HG03439 (cell line): ENCODE data around the gene CHRNB2.
"Not testable (repeated sequence)": the region's sequence is repeated elsewhere in the genome, so short reads cannot be mapped to it uniquely, and the experiment has no call there.

Experiments used
- ATAC-seq: cut with Tn5 transposase; IDR thresholded peaks from one replicate; pipeline ENCODE4 v1.9.1; 2021; ENCODE audit warnings: mild to moderate bottlenecking, moderate library complexity; ENCODE audit not compliant: unreplicated experiment

The CHRNB2 gene

DNA sequence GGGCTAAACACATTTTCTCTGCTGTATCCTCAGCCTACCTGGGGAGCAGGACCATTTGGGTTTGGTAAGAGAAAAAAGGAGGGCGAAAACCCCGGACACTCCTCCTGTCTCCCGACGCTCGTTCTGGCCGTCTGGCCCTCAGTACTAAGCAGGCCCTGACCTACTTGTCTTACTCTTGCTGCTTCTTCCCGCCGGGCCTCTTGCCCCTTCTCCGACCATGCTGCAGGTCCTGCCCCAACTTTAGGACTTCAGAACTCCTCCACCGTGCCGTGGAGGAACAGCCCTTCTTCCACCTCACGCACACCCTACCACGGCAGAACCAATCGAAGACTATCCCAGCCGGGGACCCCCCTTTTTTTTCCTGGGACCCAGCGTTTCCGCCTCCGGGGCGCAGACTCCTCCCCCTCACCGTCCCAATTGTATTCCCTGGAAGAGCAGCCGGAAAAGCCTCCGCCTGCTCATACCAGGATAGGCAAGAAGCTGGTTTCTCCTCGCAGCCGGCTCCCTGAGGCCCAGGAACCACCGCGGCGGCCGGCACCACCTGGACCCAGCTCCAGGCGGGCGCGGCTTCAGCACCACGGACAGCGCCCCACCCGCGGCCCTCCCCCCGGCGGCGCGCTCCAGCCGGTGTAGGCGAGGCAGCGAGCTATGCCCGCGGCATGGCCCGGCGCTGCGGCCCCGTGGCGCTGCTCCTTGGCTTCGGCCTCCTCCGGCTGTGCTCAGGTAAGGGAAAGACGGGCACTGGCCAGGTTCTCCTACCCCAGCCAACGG is at the start of gene CHRNB2:
TSS of gene CHRNB2 (plus strand) at position 393 of the 771 bp plus-strand sequence. CDS start at position 660, 267 bp downstream.
- no peak for ATAC-seq

GRCh38 chr1:154519591-154519991 is 48.0 kb upstream of the CHRNB2 start:
- no peak for ATAC-seq

DNA sequence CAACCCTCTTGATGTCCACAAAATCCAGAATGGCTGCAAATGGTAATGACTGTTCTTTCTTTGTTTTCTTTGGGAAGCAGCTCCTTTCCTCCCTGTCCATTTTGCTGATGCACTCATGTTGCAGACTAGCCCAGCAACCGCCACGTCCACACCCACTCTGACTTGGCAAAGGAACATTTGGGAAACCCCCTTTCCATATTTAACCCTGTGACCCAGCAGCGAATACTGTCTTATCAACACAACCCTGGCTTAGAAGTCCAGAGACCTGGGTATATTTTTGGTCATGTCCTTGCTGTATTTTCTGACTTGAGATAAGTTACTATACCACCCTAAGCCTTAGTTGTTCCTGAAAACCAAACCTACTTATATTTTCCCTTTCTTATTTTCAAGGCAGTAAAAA is 47.2 kb upstream of the CHRNB2 start:
- no peak for ATAC-seq

GRCh38 chr1:154521695-154522094 is 45.9 kb upstream of the CHRNB2 start:
- no peak for ATAC-seq

DNA sequence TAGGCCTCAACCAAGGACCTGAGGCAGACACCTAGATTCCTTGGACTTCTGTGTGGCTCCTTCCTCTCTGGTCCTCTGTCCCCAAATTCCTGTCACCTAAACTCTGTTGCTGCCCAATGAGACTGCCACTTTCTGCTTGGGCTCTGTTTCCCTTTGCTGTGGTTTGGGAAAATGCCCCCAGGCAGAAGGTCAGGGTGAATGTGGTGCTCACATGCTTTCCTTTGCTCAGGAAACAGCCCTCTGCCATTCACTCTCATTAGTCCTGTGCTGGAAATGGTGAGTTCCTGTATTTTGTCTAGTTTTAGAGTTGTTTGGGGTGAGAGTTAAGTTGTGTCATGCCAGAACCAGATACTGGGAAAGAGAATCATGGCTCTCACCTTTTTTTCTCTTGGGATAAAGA is 42.7 kb upstream of the CHRNB2 start:
- no peak for ATAC-seq

DNA sequence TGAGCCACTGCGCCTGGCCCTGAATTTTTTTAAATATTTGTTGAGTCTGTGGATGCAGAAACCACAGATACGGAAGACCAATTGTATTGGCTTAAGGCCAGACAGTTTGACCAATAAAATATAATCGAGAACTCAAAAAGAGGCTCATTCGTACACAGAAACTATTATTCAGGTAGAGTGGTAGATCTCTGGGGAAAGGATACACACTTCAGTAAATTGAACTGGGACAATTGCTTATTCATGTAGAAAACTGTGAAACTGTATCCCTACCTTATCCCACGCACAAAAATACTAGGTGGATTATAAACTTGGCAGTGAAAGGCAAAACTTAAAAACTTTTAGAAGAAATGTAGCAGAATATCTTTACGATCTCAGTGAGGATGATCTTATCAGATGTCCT is 40.4 kb upstream of the CHRNB2 start:
- ATAC-seq = no peak

DNA sequence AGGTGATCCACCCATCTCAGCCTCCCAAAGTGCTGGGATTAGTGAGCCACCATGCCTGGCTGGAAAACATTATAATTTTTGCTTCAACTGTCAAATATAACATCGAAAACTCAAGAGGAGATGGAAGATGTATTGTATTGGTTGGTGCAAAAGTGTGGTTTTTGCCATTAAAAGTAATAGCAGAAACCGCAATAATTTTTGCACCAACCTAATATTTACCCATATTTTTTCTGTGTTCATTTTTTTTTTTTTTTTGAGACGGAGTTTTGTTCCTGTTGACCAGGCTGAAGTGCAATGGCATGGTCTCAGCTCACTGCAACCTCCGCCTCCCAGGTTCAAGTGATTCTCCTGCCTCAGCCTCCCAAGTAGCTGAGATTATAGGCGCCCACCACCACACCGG is 38.3 kb upstream of the CHRNB2 start:
- no peak for ATAC-seq

DNA sequence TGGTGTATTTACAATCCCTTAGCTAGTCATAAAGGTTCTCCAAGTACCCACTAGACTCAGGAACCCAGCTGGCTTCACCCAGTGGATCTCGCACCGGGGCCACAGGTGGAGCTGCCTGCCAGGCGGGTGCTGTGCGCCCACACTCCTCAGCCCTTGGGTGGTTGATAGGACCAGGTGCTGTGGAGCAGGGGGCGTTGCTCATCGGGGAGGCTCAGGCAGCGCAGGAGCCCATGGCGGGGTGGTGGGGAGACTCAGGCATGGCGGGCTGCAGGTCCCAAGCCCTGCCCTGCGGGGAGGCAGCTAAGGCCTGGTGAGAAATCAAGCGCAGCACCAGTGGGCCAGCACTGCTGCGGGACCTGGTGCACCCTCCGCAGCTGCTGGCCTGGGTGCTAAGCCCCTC is 35.6 kb upstream of the CHRNB2 start:
- ATAC-seq = not testable (repeated sequence)

DNA sequence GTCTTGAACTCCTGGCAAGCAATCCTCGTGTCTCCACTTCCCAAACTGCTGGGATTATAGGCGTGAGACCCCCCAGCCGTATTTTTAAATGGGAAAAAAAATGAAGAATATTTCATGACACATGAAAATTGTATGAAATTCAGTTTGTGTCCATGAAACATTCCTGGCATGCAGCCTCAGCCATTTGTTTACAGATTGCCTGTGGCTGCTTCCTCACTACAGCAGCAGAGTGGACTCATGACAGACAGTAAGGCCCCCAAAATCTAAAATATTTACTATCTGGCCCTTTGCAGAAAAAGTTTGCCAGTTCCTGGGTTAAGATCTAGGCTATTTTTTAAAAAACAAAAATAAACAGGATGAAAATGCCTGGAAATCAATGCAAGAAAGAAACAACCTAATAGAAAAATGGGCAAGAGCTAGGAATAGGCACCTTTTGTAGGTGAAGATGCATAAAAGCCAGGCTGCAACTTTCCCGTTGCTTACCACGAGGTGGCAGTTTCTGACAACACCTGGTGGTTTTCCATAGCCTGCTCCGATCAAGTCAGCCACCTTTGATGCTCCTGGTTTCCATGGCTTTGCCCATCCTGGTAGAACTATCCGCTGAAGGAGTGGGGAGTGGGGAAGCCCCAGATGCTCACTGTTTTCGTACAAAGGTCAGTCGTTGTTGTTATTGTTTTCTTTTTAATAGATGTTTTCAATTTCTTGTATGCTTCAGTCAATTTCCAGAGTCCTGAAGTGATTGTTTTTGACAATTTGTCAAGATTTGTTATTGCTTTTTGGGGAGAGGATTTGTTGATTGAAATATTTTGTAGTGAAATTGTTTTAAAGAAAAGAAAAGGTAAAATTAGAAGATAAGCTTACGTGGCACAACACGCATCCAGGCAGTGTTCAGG is 33.4 kb upstream of the CHRNB2 start:
- ATAC-seq = no peak

- no peak for ATAC-seq
Observed at GRCh38 chr1:154536570-154536969, 31.0 kb upstream of the CHRNB2 start.

- ATAC-seq = no peak
Observed at GRCh38 chr1:154539486-154540483, 27.8 kb upstream of the CHRNB2 start.

DNA sequence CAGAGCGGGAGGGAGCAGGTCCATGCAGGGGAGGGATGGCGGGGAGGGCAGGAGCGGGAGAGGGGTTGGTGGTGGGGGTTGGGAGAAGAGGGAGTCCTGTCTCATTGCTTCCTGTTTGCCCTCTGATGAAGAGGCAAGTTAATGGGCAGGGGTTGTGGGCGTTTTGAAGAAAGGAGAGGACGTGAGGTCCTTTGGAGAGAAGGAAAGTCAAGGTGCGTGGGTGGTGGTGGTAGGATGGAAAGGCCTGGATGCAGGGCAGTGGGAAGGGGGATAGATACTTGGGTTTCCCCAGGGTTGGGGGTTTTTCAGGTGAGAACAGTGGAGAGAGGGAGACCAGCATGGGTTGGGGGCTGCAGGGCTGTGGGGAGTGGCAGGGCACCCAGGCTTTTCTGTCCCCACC is 26.3 kb upstream of the CHRNB2 start:
- ATAC-seq = no peak

DNA sequence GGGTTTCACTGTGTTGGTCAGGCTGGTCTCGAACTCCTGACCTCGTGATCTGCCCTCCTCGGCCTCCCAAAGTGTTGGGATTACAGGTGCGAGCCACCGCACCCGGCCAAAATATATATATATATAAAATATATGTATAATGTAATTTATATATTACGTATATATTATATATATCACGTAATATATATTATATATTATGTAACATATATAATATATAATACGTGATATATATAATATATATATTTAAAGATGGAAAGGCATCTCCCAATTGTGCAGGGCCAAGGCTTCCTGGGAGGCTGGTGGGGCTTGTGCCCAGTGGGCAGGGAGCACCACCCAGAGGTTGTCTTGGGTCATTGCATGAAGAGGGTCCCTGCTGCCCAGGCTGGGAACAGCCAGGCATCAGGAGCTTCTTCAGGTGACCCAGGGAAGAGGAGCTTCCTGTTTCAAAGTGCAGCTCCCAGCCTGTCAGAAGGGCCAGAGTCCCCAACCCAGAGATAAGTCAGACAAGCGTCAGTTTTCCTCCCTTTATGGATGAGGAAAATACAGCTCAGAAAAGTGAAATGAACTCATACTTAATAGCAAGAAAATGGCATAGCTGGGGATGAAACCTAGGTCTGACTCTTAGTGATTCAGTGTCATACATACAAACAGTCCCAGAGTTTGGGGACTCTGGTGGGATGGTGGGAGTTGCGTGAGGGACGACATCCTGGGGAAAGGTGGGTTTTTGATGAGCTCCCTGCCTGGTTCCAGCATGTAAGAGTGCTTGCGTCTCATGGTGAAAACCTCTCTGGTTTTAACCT is 21.1 kb upstream of the CHRNB2 start:
- no peak for ATAC-seq

- ATAC-seq = no peak
Observed at GRCh38 chr1:154547105-154547732, 20.4 kb upstream of the CHRNB2 start.

- ATAC-seq = no peak
Observed at GRCh38 chr1:154548028-154548427, 19.6 kb upstream of the CHRNB2 start.

DNA sequence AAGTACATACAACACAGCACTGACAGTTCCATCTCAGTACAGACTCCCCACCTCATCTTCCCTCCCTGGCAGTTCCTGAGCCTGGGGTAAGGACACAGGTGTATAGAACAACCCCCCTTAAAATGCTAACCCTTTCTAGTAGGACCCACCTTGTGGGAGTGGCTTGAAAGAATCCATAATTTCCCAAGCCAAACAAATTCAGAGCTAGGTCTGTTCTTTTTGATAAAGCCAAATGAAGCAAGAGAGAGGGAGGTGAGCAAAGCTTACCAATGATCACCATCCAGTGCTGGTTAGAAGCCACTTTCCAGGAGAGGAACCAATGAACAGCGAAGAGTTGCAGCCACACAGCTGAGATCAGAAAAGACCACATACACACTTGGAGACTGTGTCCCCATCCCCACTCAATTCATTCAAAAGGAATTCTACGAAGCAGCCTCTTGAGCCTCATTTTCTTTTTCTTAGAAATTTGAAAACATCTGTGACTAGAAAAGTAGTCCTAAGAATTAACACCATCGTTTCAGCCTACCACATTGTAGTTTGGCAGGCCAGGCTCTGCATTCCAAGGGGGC is 18.3 kb upstream of the CHRNB2 start:
- ATAC-seq = no peak

GRCh38 chr1:154550070-154550469 is 17.5 kb upstream of the CHRNB2 start:
- no peak for ATAC-seq

DNA sequence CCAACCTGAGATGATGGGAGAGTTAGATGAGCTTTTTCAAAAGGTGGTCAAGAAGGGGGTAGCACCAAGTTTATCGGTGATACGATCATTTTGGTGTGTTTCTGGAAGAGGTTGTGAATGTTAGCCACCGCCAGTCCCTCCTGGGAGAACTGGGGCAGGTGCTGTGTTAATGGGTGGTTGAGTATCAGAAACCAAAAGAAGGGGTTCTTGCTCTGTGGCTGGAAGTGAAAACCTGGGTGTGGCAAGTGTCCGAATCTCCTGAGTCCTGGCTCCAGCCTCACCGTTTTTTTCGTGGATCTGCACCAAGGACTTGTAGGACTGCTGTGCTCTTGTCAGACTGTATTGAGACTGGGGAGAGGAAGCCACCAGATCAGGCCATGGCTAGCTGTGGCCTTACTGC is 16.9 kb upstream of the CHRNB2 start:
- ATAC-seq = no peak

GRCh38 chr1:154551474-154551873 is 16.1 kb upstream of the CHRNB2 start:
- ATAC-seq = no peak
